SK-N-SH treated with all-trans-retinoic acid at 6 μM for 48 hours (cell line): Measurements from ENCODE around the gene CLOCK.
A peak's percentile ranks its signal among the peaks of the same experiment; 100 is the strongest.

Experiments
- ATAC-seq: fragments of 200-7000 bp; cut with Tn5 transposase; 3 replicates; pipeline ENCODE4 v1.9.1; 2020; ENCODE audit warnings: mild to moderate bottlenecking, moderate library complexity
- ARNTL ChIP-seq: fragments of 450-650 bp; formaldehyde crosslinking; IDR thresholded peaks from 2 replicates; pipeline ENCODE4 v1.5.0; 2020; ENCODE audit warnings: low read depth, mild to moderate bottlenecking, moderate library complexity, borderline replicate concordance
- BACH2 ChIP-seq: fragments of 250-450 bp; sonication (Bioruptor Pico); IDR thresholded peaks from 2 replicates; pipeline ENCODE4 v1.9.0; 2021; ENCODE audit warnings: mild to moderate bottlenecking, borderline replicate concordance
- CREB5 ChIP-seq: fragments of 250-450 bp; sonication (Bioruptor Pico); IDR thresholded peaks from 2 replicates; pipeline ENCODE4 v1.5.1; 2020; ENCODE audit warnings: low read depth, mild to moderate bottlenecking, moderate library complexity
- CSDC2 ChIP-seq: fragments of 250-450 bp; sonication (Bioruptor Pico); IDR thresholded peaks from 2 replicates; pipeline ENCODE4 v1.5.0; 2020; ENCODE audit warnings: mild to moderate bottlenecking, moderate library complexity
- CSRNP3 ChIP-seq: fragments of 250-450 bp; sonication (Bioruptor Pico); IDR thresholded peaks from 2 replicates; pipeline ENCODE4 v1.5.1; 2021; ENCODE audit warnings: mild to moderate bottlenecking, moderate library complexity
- ESRRG ChIP-seq: fragments of 250-450 bp; sonication (Bioruptor Pico); IDR thresholded peaks from 2 replicates; pipeline ENCODE4 v1.6.1; 2021; ENCODE audit warnings: mild to moderate bottlenecking
- GLIS3 ChIP-seq: fragments of 250-450 bp; sonication (Bioruptor Pico); IDR thresholded peaks from 2 replicates; pipeline ENCODE4 v1.5.0; 2020; ENCODE audit warnings: mild to moderate bottlenecking, moderate library complexity
- ISL1 ChIP-seq: fragments of 250-450 bp; sonication (Bioruptor Pico); IDR thresholded peaks from 2 replicates; pipeline ENCODE4 v2.1.2; 2022; ENCODE audit warnings: mild to moderate bottlenecking, moderate library complexity
- OSR1 ChIP-seq: fragments of 250-450 bp; sonication (Bioruptor Pico); IDR thresholded peaks from 2 replicates; pipeline ENCODE4 v1.8.0; 2022; ENCODE audit warnings: moderate library complexity, mild to moderate bottlenecking, inconsistent platforms
- PATZ1 ChIP-seq: fragments of 250-450 bp; sonication (Bioruptor Pico); IDR thresholded peaks from 2 replicates; pipeline ENCODE4 v1.8.0; 2020; ENCODE audit warnings: mild to moderate bottlenecking, moderate library complexity, borderline replicate concordance
- POU6F1 ChIP-seq: fragments of 250-450 bp; sonication (Bioruptor Pico); IDR thresholded peaks from 2 replicates; pipeline ENCODE4 v1.8.0; 2021; ENCODE audit warnings: low read depth, mild to moderate bottlenecking, moderate library complexity, borderline replicate concordance
- PPARA ChIP-seq: fragments of 250-450 bp; sonication (Bioruptor Pico); IDR thresholded peaks from 2 replicates; pipeline ENCODE4 v1.5.0; 2020; ENCODE audit warnings: mild to moderate bottlenecking, borderline replicate concordance
- RARB ChIP-seq: fragments of 250-450 bp; sonication (Bioruptor Pico); IDR thresholded peaks from 2 replicates; pipeline ENCODE4 v1.8.0; 2021; ENCODE audit warnings: mild to moderate bottlenecking, moderate library complexity
- SNAI2 ChIP-seq: fragments of 250-450 bp; sonication (Bioruptor Pico); IDR thresholded peaks from 2 replicates; pipeline ENCODE4 v1.5.0; 2020; ENCODE audit warnings: mild to moderate bottlenecking, moderate library complexity
- TCF4 ChIP-seq: fragments of 250-450 bp; sonication (Bioruptor Pico); IDR thresholded peaks from 2 replicates; pipeline ENCODE4 v1.8.0; 2021; ENCODE audit warnings: mild to moderate bottlenecking, moderate library complexity, borderline replicate concordance
- TOX ChIP-seq: fragments of 250-450 bp; sonication (Bioruptor Pico); IDR thresholded peaks from 2 replicates; pipeline ENCODE4 v1.8.0; 2021; ENCODE audit warnings: mild to moderate bottlenecking, moderate library complexity, borderline replicate concordance
- TSHZ2 ChIP-seq: fragments of 250-450 bp; sonication (Bioruptor Pico); IDR thresholded peaks from 2 replicates; pipeline ENCODE4 v1.5.0; 2020; ENCODE audit warnings: mild to moderate bottlenecking, moderate library complexity
- ZC3H10 ChIP-seq: fragments of 250-450 bp; sonication (Bioruptor Pico); IDR thresholded peaks from 2 replicates; pipeline ENCODE4 v1.5.1; 2021; ENCODE audit warnings: mild to moderate bottlenecking, moderate library complexity
- ZFP3 ChIP-seq: fragments of 250-450 bp; sonication (Bioruptor Pico); IDR thresholded peaks from 2 replicates; pipeline ENCODE4 v1.5.0; 2020; ENCODE audit warnings: mild to moderate bottlenecking, moderate library complexity
- ZNF70 ChIP-seq: fragments of 450-650 bp; formaldehyde crosslinking; IDR thresholded peaks from 2 replicates; pipeline ENCODE4 v1.5.0; 2020; ENCODE audit warnings: mild to moderate bottlenecking, moderate library complexity
- ZNF8 ChIP-seq: fragments of 450-650 bp; formaldehyde crosslinking; IDR thresholded peaks from 2 replicates; pipeline ENCODE4 v1.5.0; 2020; ENCODE audit warnings: mild to moderate bottlenecking, moderate library complexity

Gene CLOCK

GRCh38 chr4:55543858-55544257 is 2.9 kb downstream of the CLOCK start:
- no peak for ATAC-seq
- TF ChIP-seq TSHZ2 (CRISPR knock-in tag) (no peak), BACH2 (CRISPR knock-in tag) (no peak), GLIS3 (CRISPR knock-in tag) (no peak), OSR1 (CRISPR knock-in tag) (no peak), PPARA (CRISPR knock-in tag) (no peak), TCF4 (CRISPR knock-in tag) (no peak), ZNF70 (CRISPR knock-in tag) (no peak), ZFP3 (no peak), PATZ1 (CRISPR knock-in tag) (no peak), ARNTL (CRISPR knock-in tag) (no peak), CSRNP3 (CRISPR knock-in tag) (no peak), RARB (CRISPR knock-in tag) (no peak), POU6F1 (CRISPR knock-in tag) (no peak), CSDC2 (CRISPR knock-in tag) (no peak), ZNF8 (CRISPR knock-in tag) (no peak), CREB5 (CRISPR knock-in tag) (no peak), ZC3H10 (CRISPR knock-in tag) (no peak)
- TF ChIP-seq, all 23 proteins: peak for 0

- ATAC-seq, result no peak
- TF ChIP-seq ISL1, result no peak
- no peak for TF ChIP-seq ESRRG (CRISPR knock-in tag)
- no peak for TF ChIP-seq SNAI2 (CRISPR knock-in tag)
- TF ChIP-seq ZC3H10 (CRISPR knock-in tag), result no peak
- no peak for TF ChIP-seq CSDC2 (CRISPR knock-in tag)
- no peak for TF ChIP-seq ZNF70 (CRISPR knock-in tag)
- no peak for TF ChIP-seq POU6F1 (CRISPR knock-in tag)
Measured at GRCh38 chr4:55540271-55540670, 6.4 kb downstream of the CLOCK start.

- ATAC-seq, result peak; percentile 27; the same call in 1 of the 3 replicates
- no peak for TF ChIP-seq ZNF70 (CRISPR knock-in tag)
- no peak for TF ChIP-seq PATZ1 (CRISPR knock-in tag)
- no peak for TF ChIP-seq TSHZ2 (CRISPR knock-in tag)
- no peak for TF ChIP-seq RARB (CRISPR knock-in tag)
- TF ChIP-seq GLIS3 (CRISPR knock-in tag), result no peak
- TF ChIP-seq ZC3H10 (CRISPR knock-in tag), result no peak
- TF ChIP-seq OSR1 (CRISPR knock-in tag), result no peak
- no peak for TF ChIP-seq BACH2 (CRISPR knock-in tag)
- no peak for TF ChIP-seq ZFP3
- TF ChIP-seq ZNF8 (CRISPR knock-in tag), result no peak
- TF ChIP-seq SNAI2 (CRISPR knock-in tag), result no peak
- no peak for TF ChIP-seq TOX (CRISPR knock-in tag)
Measured at GRCh38 chr4:55539658-55540057, 7.1 kb downstream of the CLOCK start.
